Upper lobe of right lung (tissue), 1 donor: ENCODE results near the gene HRK. TPM values are rescaled to one million over a fixed set of nuclear protein-coding genes. Genes with fewer than 3 reads are reported as not detected.

Source experiments
- ATAC-seq: fragments of 200-7000 bp; cut with Tn5 transposase; one replicate; pipeline ENCODE4 v1.9.1; 2020; ENCODE audit warnings: mild to moderate bottlenecking, moderate library complexity
- DNase-seq: peaks from one replicate; pipeline ENCODE4 v3.0.0-alpha.2; 2020
- H3K27ac ChIP-seq: fragments of 200-600 bp; one replicate; pipeline ENCODE4 v1.8.0; 2022
- H3K27me3 ChIP-seq: fragments of 200-600 bp; one replicate; pipeline ENCODE4 v1.8.0; 2022; ENCODE audit warnings: mild to moderate bottlenecking
- H3K36me3 ChIP-seq: fragments of 200-600 bp; one replicate; pipeline ENCODE4 v1.8.0; 2022
- H3K4me1 ChIP-seq: fragments of 200-600 bp; one replicate; pipeline ENCODE4 v1.8.0; 2022
- H3K4me3 ChIP-seq: fragments of 200-600 bp; one replicate; pipeline ENCODE4 v1.8.0; 2022; ENCODE audit warnings: mild to moderate bottlenecking
- H3K9me3 ChIP-seq: fragments of 200-600 bp; one replicate; pipeline ENCODE4 v1.8.0; 2022
- intact Hi-C: fragments of 100-400 bp; cut with DNase I; formaldehyde crosslinking; loops from one replicate; pipeline ENCODE4 v1.11.0; 2022
- total RNA-seq: library from RNA; stranded (reverse); fragmentation: NEBNext Ultra II Directional; extraction: Animal tissue kit (Norgen Biotek cat#: 25700); gene quantifications from one replicate; pipeline ENCODE4 v1.2.1, GENCODE V29; 2021
- TF ChIP-seq, protein P1 (sequence below): fragments of 200-600 bp; IDR thresholded peaks from one replicate; pipeline ENCODE4 v1.8.0; 2022; ENCODE audit warnings: antibody characterized with exemption
- donor health status: DM: no; HTN: yes; CAD: no; lungs with severe emphysema.

The HRK gene
- total RNA-seq, 1 donor from 2014 or later, result not detected

DNA sequence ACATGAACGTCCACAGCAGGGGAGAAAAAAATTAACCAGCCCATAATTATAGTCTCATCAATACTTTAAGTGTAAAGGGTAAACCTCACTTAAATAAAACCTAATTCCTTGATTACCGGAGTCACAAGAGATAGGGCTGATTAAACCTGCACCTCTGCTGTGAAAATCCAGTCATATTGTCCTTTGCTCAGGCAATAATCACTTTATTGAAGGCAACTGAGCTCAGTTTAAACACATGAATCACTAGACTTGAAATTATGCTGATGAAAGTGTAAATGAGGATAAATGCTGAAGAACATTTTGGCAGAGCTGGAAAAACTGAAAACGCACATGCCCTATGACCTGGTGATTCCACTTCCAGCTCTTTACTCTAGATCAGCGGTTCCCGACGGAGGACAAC is 6.7 kb upstream of the HRK start:
- intact Hi-C loops, result no loop called here
- Histone ChIP-seq H3K4me1 (no peaks in the 10 kb centered on the region), H3K9me3 (no peaks in the 10 kb centered on the region), H3K36me3 (no peaks in the 10 kb centered on the region), H3K27me3 (peaks cover 11% of the 10 kb centered on the region), H3K27ac (no peak overlapping the region), H3K4me3 (no peak overlapping the region)
- ATAC-seq, result no peak
- TF ChIP-seq, protein P1, sequence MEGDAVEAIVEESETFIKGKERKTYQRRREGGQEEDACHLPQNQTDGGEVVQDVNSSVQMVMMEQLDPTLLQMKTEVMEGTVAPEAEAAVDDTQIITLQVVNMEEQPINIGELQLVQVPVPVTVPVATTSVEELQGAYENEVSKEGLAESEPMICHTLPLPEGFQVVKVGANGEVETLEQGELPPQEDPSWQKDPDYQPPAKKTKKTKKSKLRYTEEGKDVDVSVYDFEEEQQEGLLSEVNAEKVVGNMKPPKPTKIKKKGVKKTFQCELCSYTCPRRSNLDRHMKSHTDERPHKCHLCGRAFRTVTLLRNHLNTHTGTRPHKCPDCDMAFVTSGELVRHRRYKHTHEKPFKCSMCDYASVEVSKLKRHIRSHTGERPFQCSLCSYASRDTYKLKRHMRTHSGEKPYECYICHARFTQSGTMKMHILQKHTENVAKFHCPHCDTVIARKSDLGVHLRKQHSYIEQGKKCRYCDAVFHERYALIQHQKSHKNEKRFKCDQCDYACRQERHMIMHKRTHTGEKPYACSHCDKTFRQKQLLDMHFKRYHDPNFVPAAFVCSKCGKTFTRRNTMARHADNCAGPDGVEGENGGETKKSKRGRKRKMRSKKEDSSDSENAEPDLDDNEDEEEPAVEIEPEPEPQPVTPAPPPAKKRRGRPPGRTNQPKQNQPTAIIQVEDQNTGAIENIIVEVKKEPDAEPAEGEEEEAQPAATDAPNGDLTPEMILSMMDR, result no peak
- DNase-seq, result no peak

DNA sequence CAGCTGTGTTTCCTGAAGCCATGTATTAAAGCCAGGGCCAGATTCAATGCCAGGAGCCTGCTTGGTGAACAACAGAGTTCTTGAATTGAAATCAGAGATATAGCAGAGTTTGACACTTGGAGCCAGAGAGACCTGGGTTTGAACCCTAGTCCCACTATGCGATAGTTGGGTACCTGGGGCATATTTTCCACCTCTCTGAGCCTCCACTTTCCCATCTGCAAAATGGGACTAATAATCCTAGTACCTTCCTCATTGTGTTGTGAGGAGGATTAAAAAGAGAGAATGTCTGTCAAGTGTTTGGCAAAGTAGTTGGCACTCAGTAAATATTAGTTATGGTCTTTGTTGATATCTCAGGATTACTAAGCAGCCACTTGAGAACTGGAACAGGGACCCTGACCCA is 6.0 kb upstream of the HRK start:
- intact Hi-C loops, result no loop called here

DNA sequence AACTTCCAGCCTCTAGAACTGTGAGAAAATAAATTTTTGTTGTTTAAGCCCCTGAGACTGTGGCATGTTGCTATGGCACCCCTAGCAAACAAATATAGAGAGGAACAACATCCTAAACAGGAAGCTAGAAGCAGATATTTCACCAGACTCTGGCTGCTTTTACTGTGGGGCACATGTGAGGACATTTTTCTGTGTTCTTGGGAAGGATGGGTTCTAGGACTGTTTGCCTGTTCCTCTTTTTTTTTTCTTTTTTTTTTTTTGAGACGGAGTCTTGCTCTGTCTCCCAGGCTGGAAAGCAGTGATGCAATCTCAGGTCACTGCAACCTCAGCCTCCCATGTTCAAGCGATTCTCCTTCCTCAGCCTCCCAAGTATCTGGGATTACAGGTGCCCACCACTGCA is 4.2 kb upstream of the HRK start:
- H3K27me3 ChIP-seq, result peaks cover 32% of the 10 kb centered on the region
- H3K36me3 ChIP-seq, result no peaks in the 10 kb centered on the region
- intact Hi-C loops, result no loop called here
- peaks cover 12% of the 10 kb centered on the region for H3K4me1 ChIP-seq
- TF ChIP-seq, protein P1, result no peak
- no peaks in the 10 kb centered on the region for H3K9me3 ChIP-seq
- H3K27ac ChIP-seq, result no peak overlapping the region
- DNase-seq (no peak), ATAC-seq (peak; percentile 66)
- H3K4me3 ChIP-seq, result no peak overlapping the region

More for the DNA sequence above, 6.0 kb upstream of the HRK start:
- DNase-seq, result no peak
- H3K4me3 ChIP-seq, result no peak overlapping the region
- ATAC-seq, result no peak
- no peak overlapping the region for H3K27ac ChIP-seq
- H3K36me3 ChIP-seq, result no peaks in the 10 kb centered on the region
- H3K27me3 ChIP-seq, result peaks cover 17% of the 10 kb centered on the region
- H3K4me1 ChIP-seq, result no peaks in the 10 kb centered on the region
- H3K9me3 ChIP-seq, result no peaks in the 10 kb centered on the region
- TF ChIP-seq, protein P1, result no peak

DNA sequence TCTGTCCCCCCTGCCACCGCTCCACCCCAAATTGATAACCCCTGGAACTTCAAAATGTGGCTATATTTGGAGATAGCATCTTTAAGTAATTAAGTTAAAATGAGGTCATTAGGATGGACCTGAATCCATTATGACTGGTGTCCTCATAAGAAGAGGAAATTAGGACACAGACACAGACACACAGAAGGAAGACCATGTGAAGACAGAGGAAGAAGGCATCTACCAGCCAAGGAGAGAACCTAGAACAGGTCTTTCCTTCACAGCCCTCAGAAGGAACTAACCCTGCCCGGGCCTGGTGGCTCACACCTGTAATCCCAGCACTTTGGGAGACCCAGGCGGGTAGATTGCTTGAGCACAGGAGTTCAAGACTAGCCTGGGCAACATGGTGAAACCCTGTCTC is 3.6 kb upstream of the HRK start:
- Histone ChIP-seq H3K4me3 (no peak overlapping the region), H3K4me1 (peaks cover 17% of the 10 kb centered on the region), H3K27me3 (peaks cover 39% of the 10 kb centered on the region), H3K36me3 (no peaks in the 10 kb centered on the region), H3K9me3 (no peaks in the 10 kb centered on the region), H3K27ac (no peak overlapping the region)
- no peak for ATAC-seq
- DNase-seq, result no peak
- TF ChIP-seq, protein P1, result no peak
- intact Hi-C loops, result no loop called here

DNA sequence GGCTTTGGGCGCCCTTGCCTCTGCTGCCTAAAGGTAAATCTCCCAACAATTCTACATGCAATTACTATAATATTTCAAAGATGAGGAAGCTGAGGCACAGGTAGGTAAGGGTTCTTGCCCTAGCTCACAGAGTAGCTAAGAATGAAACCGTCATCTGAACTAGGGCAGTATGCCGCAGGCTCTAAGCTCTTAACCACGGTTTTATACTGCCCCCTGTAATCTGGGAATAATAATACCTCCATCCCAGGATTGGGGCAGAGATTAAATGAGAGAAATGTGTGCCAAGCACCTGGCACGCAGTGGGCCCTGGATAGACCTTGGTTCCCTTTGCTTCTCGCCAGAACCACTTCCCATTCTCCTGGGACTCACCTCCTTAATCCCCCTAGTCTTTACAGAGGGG is 1.5 kb upstream of the HRK start:
- Histone ChIP-seq H3K9me3 (no peaks in the 10 kb centered on the region), H3K27ac (no peak overlapping the region), H3K4me1 (peaks cover 29% of the 10 kb centered on the region), H3K4me3 (no peak overlapping the region), H3K36me3 (no peaks in the 10 kb centered on the region), H3K27me3 (peaks cover 60% of the 10 kb centered on the region)
- TF ChIP-seq, protein P1, result peak; percentile 16
- intact Hi-C loops, result no loop called here
- DNase-seq, result no peak
- ATAC-seq, result no peak

DNA sequence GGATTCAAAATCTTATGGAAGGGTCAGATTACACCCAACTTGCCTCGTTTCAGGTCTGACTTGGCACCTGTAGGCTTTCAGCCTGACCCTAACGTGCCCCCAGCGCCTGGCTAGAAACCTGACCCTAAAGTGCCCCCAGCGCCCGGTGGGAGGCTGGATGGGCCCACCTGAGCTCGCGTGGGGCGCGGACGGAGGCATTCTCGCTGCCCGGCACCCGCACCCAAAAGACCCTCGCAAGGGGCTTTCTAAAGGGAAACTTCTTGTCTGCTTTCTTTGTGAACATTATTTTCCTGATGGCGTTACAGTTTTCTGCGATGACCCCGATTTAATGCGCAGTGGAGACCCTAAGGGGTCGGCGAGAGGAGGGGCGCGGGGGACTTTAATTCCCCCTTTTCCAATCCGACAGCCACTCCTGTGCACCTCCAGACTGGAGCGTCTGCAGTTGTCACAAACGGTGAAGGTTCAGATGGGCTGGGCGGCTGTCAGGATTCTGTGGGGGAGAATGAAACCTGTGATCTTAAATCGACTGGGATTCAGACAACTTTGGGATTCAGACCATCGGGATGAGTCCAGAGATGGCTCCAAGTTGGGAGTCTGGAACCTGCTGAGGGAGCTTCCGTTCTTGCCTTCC is 751 bp upstream of the HRK start:
- no peaks in the 10 kb centered on the region for H3K36me3 ChIP-seq
- intact Hi-C loops, result no loop called here
- H3K27ac ChIP-seq, result no peak overlapping the region
- ATAC-seq (no peak), DNase-seq (no peak)
- no peak overlapping the region for H3K4me3 ChIP-seq
- peaks cover 29% of the 10 kb centered on the region for H3K4me1 ChIP-seq
- TF ChIP-seq, protein P1, result no peak
- H3K27me3 ChIP-seq, result peaks cover 67% of the 10 kb centered on the region
- H3K9me3 ChIP-seq, result no peaks in the 10 kb centered on the region
